ENCODE data around the gene ATP2B1. TPM values are rescaled to one million over a fixed set of nuclear protein-coding genes. Genes with fewer than 3 reads are reported as not detected.

ATP2B1 gene
- total and polyA plus RNA-seq, 9 donors: 9.0 to 60.3 (median 25.6) TPM

DNA sequence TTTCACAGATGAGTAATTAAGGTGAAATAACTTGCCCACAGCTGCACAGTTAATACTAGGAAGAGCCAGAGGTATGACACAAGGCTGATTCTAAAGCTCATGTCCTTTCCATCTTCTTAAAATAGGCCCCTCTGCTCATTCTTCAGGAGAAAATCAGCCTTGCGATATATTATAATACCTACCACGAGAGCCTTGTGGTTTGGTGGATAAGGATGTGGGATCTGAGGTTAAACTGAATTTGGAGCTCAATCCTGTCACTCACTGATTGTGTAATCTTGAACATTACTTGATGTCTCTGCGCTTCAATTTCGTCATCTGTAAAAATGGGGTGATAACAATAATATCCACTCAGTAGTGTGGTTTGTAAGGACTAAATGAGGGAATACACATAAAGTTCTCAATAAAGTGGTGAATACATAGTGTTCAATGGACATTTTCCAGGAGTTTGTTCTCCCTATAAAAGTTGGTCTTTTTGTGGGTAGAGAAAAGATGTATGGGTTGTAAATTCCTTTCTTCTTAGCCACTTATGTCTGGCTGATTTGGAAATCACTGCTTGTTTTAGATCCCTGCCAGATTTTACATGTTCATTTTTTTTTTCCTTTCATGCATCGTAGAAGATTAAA, 25.1 kb upstream of the ATP2B1 start:
- Histone ChIP-seq H3K27me3 (no peaks in the 10 kb centered on the region), H3K4me1 (ENCODE audit: insufficient read depth) (no peaks in the 10 kb centered on the region), H3K4me3 (no peak overlapping the region), H3K36me3 (no peaks in the 10 kb centered on the region), H3K27ac (no peak overlapping the region), H3K9me3 (no peaks in the 10 kb centered on the region)
- TF ChIP-seq EP300 (IDR thresholded peaks at IDR 0.05) (no peak), POLR2A (IDR thresholded peaks at IDR 0.05) (no peak)
- TF ChIP-seq, protein P1, sequence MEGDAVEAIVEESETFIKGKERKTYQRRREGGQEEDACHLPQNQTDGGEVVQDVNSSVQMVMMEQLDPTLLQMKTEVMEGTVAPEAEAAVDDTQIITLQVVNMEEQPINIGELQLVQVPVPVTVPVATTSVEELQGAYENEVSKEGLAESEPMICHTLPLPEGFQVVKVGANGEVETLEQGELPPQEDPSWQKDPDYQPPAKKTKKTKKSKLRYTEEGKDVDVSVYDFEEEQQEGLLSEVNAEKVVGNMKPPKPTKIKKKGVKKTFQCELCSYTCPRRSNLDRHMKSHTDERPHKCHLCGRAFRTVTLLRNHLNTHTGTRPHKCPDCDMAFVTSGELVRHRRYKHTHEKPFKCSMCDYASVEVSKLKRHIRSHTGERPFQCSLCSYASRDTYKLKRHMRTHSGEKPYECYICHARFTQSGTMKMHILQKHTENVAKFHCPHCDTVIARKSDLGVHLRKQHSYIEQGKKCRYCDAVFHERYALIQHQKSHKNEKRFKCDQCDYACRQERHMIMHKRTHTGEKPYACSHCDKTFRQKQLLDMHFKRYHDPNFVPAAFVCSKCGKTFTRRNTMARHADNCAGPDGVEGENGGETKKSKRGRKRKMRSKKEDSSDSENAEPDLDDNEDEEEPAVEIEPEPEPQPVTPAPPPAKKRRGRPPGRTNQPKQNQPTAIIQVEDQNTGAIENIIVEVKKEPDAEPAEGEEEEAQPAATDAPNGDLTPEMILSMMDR (IDR thresholded peaks at IDR 0.05): no peak
- intact Hi-C loops (cut with DNase I): no loop called here
- DNase-seq: no peak
- 81 to 88% (median 82%) methylated on average over 5 of the region's 5 CpGs for WGBS, 3 donors

DNA sequence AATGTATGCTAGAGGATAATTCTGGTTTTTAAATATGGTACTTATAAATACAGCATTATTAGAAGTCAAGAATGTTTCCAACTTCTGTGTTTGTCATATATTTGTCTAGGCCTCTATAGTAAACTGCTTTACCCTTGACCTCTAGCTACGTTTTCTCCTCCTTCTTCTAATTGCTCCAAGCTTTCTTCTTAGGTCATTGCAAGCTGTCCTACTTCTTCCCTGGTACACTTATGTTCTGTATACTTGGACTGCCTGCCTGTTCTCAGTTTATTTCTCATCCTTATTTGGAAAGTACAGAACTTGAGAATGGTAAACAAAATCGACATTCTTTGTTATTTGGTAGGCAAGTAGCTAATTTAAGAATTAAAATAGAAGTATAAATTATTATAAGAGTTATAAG, 23.9 kb upstream of the ATP2B1 start:
- 18 to 43% (median 24%) methylated on average over 2 of the region's 2 CpGs for WGBS, 3 donors
- intact Hi-C loops (cut with DNase I): no loop called here
- Histone ChIP-seq H3K4me3 (no peak overlapping the region), H3K27ac (no peak overlapping the region), H3K36me3 (no peaks in the 10 kb centered on the region), H3K4me1 (ENCODE audit: insufficient read depth) (no peaks in the 10 kb centered on the region), H3K9me3 (no peaks in the 10 kb centered on the region), H3K27me3 (no peaks in the 10 kb centered on the region)
- TF ChIP-seq, protein P1 (IDR thresholded peaks at IDR 0.05): no peak
- no peak for TF ChIP-seq POLR2A (IDR thresholded peaks at IDR 0.05)
- TF ChIP-seq EP300 (IDR thresholded peaks at IDR 0.05): no peak
- no peak for DNase-seq

DNA sequence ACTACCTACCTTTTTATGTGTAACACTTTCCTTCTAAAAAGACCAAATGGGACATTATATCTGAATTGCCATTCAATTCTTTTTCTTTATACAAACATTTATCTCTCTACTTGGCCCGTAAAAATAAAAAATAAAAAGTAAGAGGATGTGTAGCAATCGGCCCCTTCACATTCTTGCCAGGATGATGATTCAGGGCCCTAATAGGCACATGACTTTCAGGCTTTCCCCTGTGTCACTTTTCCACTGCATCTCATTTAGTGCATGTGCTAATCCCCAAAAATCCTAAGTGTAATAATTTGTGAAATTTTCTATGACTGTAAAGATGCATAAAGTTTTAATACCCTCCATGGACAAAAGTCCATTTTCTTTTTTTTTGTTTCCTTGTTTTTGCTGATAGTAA, 23.0 kb upstream of the ATP2B1 start:
- Histone ChIP-seq H3K27me3 (no peaks in the 10 kb centered on the region), H3K4me1 (ENCODE audit: insufficient read depth) (no peaks in the 10 kb centered on the region), H3K4me3 (no peak overlapping the region), H3K27ac (no peak overlapping the region), H3K9me3 (no peaks in the 10 kb centered on the region), H3K36me3 (no peaks in the 10 kb centered on the region)
- TF ChIP-seq POLR2A (IDR thresholded peaks at IDR 0.05): no peak
- no peak for TF ChIP-seq EP300 (IDR thresholded peaks at IDR 0.05)
- TF ChIP-seq, protein P1 (IDR thresholded peaks at IDR 0.05): no peak
- intact Hi-C loops (cut with DNase I): no loop called here
- no peak for DNase-seq
- WGBS, 3 donors: 48 to 51% (median 50%) methylated on average over 2 of the region's 2 CpGs

GRCh38 chr12:89731089-89731488, 22.5 kb upstream of the ATP2B1 start:
- no peaks in the 10 kb centered on the region for H3K4me1 ChIP-seq (ENCODE audit: insufficient read depth)
- H3K9me3 ChIP-seq: no peaks in the 10 kb centered on the region
- no peak overlapping the region for H3K27ac ChIP-seq
- WGBS, 3 donors: 77 to 87% (median 79%) methylated on average over 3 of the region's 3 CpGs
- H3K4me3 ChIP-seq: no peak overlapping the region
- no peak for TF ChIP-seq POLR2A (IDR thresholded peaks at IDR 0.05)
- TF ChIP-seq EP300 (IDR thresholded peaks at IDR 0.05): no peak
- TF ChIP-seq, protein P1 (IDR thresholded peaks at IDR 0.05): no peak
- intact Hi-C loops (cut with DNase I): no loop called here
- H3K36me3 ChIP-seq: no peaks in the 10 kb centered on the region
- DNase-seq: no peak
- no peaks in the 10 kb centered on the region for H3K27me3 ChIP-seq
